Esophagus muscularis mucosa (tissue), 4 donors: Measurements from ENCODE around the gene GABARAP. TPM values are rescaled to one million over a fixed set of nuclear protein-coding genes. Genes with fewer than 3 reads are reported as not detected.

Source experiments
- DNase-seq: peaks from one replicate; pipeline ENCODE4 v3.0.0-alpha.2; 2017; ENCODE audit errors: extremely low spot score
- H3K27ac ChIP-seq, 4 donors: fragments of 200-600 bp; sonication (generic); replicated peaks in 1 of 4; 1 replicate in 3 of 4; 2 replicates in 1 of 4; pipeline ENCODE4 v1.5.1; 2016 to 2019; ENCODE audit warnings: mild to moderate bottlenecking in 1 of 4
- H3K27me3 ChIP-seq, 4 donors: fragments of 200-600 bp; sonication (generic); one replicate each; pipeline versions ENCODE4 v1.5.1 to v1.6.0; 2016 to 2019
- H3K36me3 ChIP-seq, 4 donors: fragments of 200-600 bp; sonication (generic); one replicate each; pipeline ENCODE4 v1.5.1; 2016 to 2019
- H3K4me1 ChIP-seq, 4 donors: fragments of 200-600 bp; sonication (generic); one replicate each; pipeline ENCODE4 v1.5.1; 2016 to 2019
- H3K4me3 ChIP-seq, 4 donors: fragments of 200-600 bp; sonication (generic); 1 replicate in 2 of 4; 2 replicates in 2 of 4; pipeline ENCODE4 v1.5.1; 2016 to 2019; ENCODE audit warnings: mild to moderate bottlenecking in 4 of 4, moderate library complexity in 1 of 4
- H3K9me3 ChIP-seq, 4 donors: fragments of 200-600 bp; sonication (generic); 1 replicate in 3 of 4; 2 replicates in 1 of 4; pipeline ENCODE4 v1.5.1; 2016 to 2019
- CTCF ChIP-seq, 3 experiments: fragments of 200-600 bp in 2 of 3; fragments of 450-650 bp in 1 of 3; sonication (generic) in 2 of 3; IDR thresholded peaks; one replicate each; pipeline ENCODE4 v1.5.1; 2017 to 2019; ENCODE audit warnings: antibody characterized with exemption in 3 of 3, mild to moderate bottlenecking in 2 of 3, moderate library complexity in 1 of 3
- EP300 ChIP-seq: sonication (generic); formaldehyde crosslinking; IDR thresholded peaks from one replicate; pipeline ENCODE4 v1.6.1; 2017; ENCODE audit warnings: antibody characterized with exemption
- POLR2A ChIP-seq: fragments of 450-650 bp; IDR thresholded peaks from one replicate; pipeline ENCODE4 v1.6.1; 2017; ENCODE audit warnings: antibody characterized with exemption, moderate library complexity, mild to moderate bottlenecking, low read depth
- POLR2AphosphoS5 ChIP-seq, 2 donors: sonication (generic); formaldehyde crosslinking; IDR thresholded peaks; one replicate each; pipeline ENCODE4 v1.6.1; 2017; ENCODE audit warnings: antibody characterized with exemption in 2 of 2
- WGBS: methylation state at CpG from one replicate; pipeline ENCODE4 v1.1.5; 2018; 5-methylcytosine and 5-hydroxymethylcytosine counted together
- intact Hi-C: fragments of 100-400 bp; cut with DNase I; formaldehyde crosslinking; loops from one replicate; pipeline ENCODE4 v1.15.1; 2023
- total RNA-seq, 4 donors: library from RNA; depleted of rRNA; stranded (reverse); fragments of >200 nt; gene quantifications; one replicate each; pipeline versions ENCODE4 v1.1.0 to v1.2.1, GENCODE V29; 2016

GABARAP gene
- total RNA-seq, 4 donors from 2014 or later, result 360 to 524 (median 408) TPM

GRCh38 chr17:7261379-7262191 is 19.3 kb upstream of the GABARAP start:
- peak overlapping the region; percentile 44 to 64 (median 52) for H3K4me3 ChIP-seq
- peaks cover 22 to 33% (median 31%) of the 10 kb centered on the region in 4 donors for H3K36me3 ChIP-seq
- no peak for DNase-seq
- H3K9me3 ChIP-seq, result no peaks in the 10 kb centered on the region
- H3K4me1 ChIP-seq, result peaks cover 25 to 40% (median 30%) of the 10 kb centered on the region in 4 donors
- H3K27me3 ChIP-seq, result peaks cover 17 to 60% (median 36%) of the 10 kb centered on the region in 4 donors
- H3K27ac ChIP-seq, result peak overlapping the region in 1 of 4 donors; percentile 10
- TF ChIP-seq POLR2A (no peak), POLR2AphosphoS5 (IDR thresholded peaks at IDR 0.05) (no peak), EP300 (no peak), CTCF (IDR thresholded peaks at IDR 0.05) (no peak)
- 16% methylated on average over 7 of the region's 71 CpGs for WGBS
- intact Hi-C loops, result no loop called here

GRCh38 chr17:7260651-7261378 is 18.6 kb upstream of the GABARAP start:
- 21% methylated on average over 16 of the region's 54 CpGs for WGBS
- Histone ChIP-seq H3K4me3 (peak overlapping the region; percentile 44 to 64 (median 52)), H3K4me1 (peaks cover 25 to 40% (median 30%) of the 10 kb centered on the region in 4 donors), H3K36me3 (peaks cover 28 to 40% (median 38%) of the 10 kb centered on the region in 4 donors), H3K27ac (peak overlapping the region in 2 of 4 donors; percentile 10 to 27), H3K9me3 (no peaks in the 10 kb centered on the region), H3K27me3 (peaks cover 17 to 55% (median 36%) of the 10 kb centered on the region in 4 donors)
- TF ChIP-seq POLR2AphosphoS5 (IDR thresholded peaks at IDR 0.05) (peak in 1 of 2 donors; percentile 24), CTCF (IDR thresholded peaks at IDR 0.05) (no peak)
- intact Hi-C loops, result no loop called here
- DNase-seq, result no peak

- no peak for DNase-seq
- no peak overlapping the region for H3K4me3 ChIP-seq
- H3K27me3 ChIP-seq, result peaks cover 17 to 49% (median 36%) of the 10 kb centered on the region in 4 donors
- peaks cover 25 to 40% (median 30%) of the 10 kb centered on the region in 4 donors for H3K4me1 ChIP-seq
- intact Hi-C loops, result no loop called here
- no peak for TF ChIP-seq CTCF (IDR thresholded peaks at IDR 0.05)
- no peak for TF ChIP-seq EP300
- TF ChIP-seq POLR2AphosphoS5 (IDR thresholded peaks at IDR 0.05), result no peak
- no peak for TF ChIP-seq POLR2A
- no peak overlapping the region for H3K27ac ChIP-seq
- WGBS, result 84% methylated on average over 3 of the region's 4 CpGs
- peaks cover 32 to 47% (median 45%) of the 10 kb centered on the region in 4 donors for H3K36me3 ChIP-seq
- no peaks in the 10 kb centered on the region for H3K9me3 ChIP-seq
These were observed 17.9 kb upstream of the GABARAP start for GRCh38 chr17:7260151-7260550.

- no peak for DNase-seq
- peaks cover 38 to 52% (median 51%) of the 10 kb centered on the region in 4 donors for H3K36me3 ChIP-seq
These were observed 17.3 kb upstream of the GABARAP start for GRCh38 chr17:7259555-7259889.

More at GRCh38 chr17:7259555-7259889, 17.3 kb upstream of the GABARAP start:
- Histone ChIP-seq H3K4me1 (peaks cover 25 to 40% (median 30%) of the 10 kb centered on the region in 4 donors), H3K4me3 (no peak overlapping the region), H3K27me3 (peaks cover 17 to 43% (median 35%) of the 10 kb centered on the region in 4 donors), H3K9me3 (no peaks in the 10 kb centered on the region), H3K27ac (no peak overlapping the region)
- WGBS, result 94% methylated on average over 6 of the region's 6 CpGs
- intact Hi-C loops, result loop anchor here (10.0 kb wide), 1 partner anchor 295 kb away; the partner anchor contains the start of gene TNFSF13
- TF ChIP-seq CTCF (IDR thresholded peaks at IDR 0.05) (no peak), POLR2AphosphoS5 (IDR thresholded peaks at IDR 0.05) (no peak), EP300 (no peak)
